Dermis lymphatic vessel endothelial cell (primary cell): ENCODE measurements around the gene TNNC2. TPM values are rescaled to one million over a fixed set of nuclear protein-coding genes. Genes with fewer than 3 reads are reported as not detected.

Experiments
- total RNA-seq: library from RNA; depleted of rRNA; stranded (reverse); fragments of >200 nt; gene quantifications from 2 replicates; pipeline ENCODE4 v1.2.1, GENCODE V29; 2014

Gene TNNC2
- total RNA-seq: 0.17 TPM in 1 of 2 replicates, not detected in the other

GRCh38 chr20:45827030-45827652, at the start of gene TNNC2:
TNNC2 (minus strand) TSS chr20:45827312; CDS start chr20:45827248, 64 bp downstream.

DNA sequence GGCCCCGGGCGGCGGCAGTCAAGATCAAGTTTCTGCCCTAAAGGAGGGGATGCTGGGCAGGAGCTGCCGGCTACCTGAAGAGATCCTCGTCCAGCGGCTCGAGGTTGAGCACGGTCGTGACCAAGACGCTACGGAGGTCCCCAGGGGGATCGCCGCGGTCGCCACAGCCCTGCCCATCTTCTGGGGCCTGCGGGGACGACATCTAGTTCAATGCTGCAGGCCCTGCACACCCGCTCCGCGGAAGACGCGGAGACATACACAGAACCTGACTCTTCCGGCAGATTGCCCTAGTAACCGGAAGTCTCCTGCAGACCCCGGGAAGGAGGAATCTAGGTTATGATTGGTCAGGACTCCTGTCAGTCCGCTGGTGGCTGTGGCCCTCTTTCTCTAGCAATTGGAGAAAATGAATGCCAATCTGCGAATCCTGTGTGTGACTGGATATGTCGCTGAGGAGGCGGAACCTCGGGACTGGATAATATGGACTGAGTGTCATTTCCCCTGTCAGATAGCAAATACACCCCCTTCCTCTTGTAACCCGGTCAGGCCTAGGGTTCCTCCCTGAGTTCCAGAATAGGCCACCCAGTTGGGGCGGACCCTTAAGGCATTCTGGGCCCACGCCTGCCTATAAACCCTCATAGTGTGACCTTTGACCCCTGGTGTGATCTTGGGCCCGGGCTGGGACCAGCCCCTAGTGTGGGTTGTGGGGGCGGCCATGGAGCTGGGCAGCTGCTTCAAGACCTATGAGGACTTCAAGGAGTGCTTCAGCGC, 30.2 kb upstream of the TNNC2 start, which contains the start of the genes ACOT8 and ZSWIM3:
Gene ACOT8, minus strand, starts transcription at position 279 of the 768 bp plus-strand sequence. Its CDS starts 77 bp downstream, at position 202.
Gene ZSWIM3, plus strand, starts transcription at position 501 of the 768 bp plus-strand sequence. Its CDS starts 212 bp downstream, at position 713.

GRCh38 chr20:45833030-45833882, 6.1 kb upstream of the TNNC2 start, which contains the start of gene SNX21:
SNX21 (plus strand) TSS chr20:45833799; CDS start chr20:45833920, 121 bp downstream.

DNA sequence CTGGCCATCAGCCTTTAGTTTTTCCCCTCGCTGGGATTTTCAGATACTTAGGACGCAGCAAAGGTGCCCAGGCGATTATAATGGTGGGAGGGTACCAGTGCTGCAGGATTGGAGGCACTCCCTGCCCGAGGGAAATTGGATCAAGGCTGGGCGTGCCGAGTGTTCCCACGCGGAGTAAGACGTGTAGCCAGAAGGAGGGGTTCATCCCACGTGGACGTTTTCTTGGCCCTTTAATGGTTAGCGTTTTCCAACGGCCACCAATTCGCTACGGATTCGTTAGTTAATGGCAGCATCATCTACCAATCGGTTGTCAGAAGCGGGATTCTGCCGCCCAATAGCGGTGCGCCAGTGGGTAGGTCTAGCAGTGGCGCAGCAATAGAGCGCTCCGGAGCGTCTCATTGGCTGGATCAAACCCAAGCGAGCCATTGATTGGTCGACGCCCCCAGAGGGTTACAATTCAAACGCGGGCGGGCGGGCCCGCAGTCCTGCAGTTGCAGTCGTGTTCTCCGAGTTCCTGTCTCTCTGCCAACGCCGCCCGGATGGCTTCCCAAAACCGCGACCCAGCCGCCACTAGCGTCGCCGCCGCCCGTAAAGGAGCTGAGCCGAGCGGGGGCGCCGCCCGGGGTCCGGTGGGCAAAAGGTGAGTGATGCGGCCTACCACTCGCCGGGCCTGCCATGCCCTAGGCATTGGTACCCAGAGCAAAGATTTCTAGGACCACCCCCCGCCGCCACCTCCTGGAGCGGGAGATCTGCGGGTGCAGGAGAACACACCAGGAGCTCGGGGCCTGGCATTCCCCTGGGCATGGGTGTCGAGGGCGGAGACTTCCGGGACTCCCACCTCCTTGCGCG, 14.7 kb downstream of the TNNC2 start, which contains the start of gene UBE2C:
Gene UBE2C, plus strand, starts transcription at position 488 of the 849 bp plus-strand sequence. Its CDS starts 52 bp downstream, at position 540.

Other genes with a start within 250 kb of the TNNC2 start
- gene WFDC8, start 248.0 kb downstream of the TNNC2 start, total RNA-seq: not detected in 2 replicates
- not detected in 2 replicates for gene WFDC10A, start 197.6 kb downstream of the TNNC2 start, total RNA-seq
- gene WFDC9, start 196.0 kb downstream of the TNNC2 start, total RNA-seq: not detected in 2 replicates
- not detected in 2 replicates for gene WFDC11, start 157.1 kb downstream of the TNNC2 start, total RNA-seq
- gene WFDC13, start 125.3 kb downstream of the TNNC2 start, total RNA-seq: not detected in 2 replicates
- not detected in 2 replicates for gene WFDC10B, start 122.3 kb downstream of the TNNC2 start, total RNA-seq
- not detected in 2 replicates for gene SPINT4, start 105.0 kb downstream of the TNNC2 start, total RNA-seq
- 0.11 TPM in 1 of 2 replicates, not detected in the other for gene WFDC3, start 35.4 kb downstream of the TNNC2 start, total RNA-seq
- gene DNTTIP1, start 35.4 kb downstream of the TNNC2 start, total RNA-seq: 11.9 TPM in 2 replicates
- 3.3 and 4.2 TPM in 2 replicates for gene UBE2C, start 14.7 kb downstream of the TNNC2 start, total RNA-seq
- gene SNX21, start 6.5 kb upstream of the TNNC2 start, total RNA-seq: 11.7 and 14.3 TPM in 2 replicates
- 27.9 and 28.3 TPM in 2 replicates for gene ACOT8, start 30.1 kb upstream of the TNNC2 start, total RNA-seq
- 7.4 and 9.4 TPM in 2 replicates for gene ZSWIM3, start 30.3 kb upstream of the TNNC2 start, total RNA-seq
- gene ZSWIM1, start 53.9 kb upstream of the TNNC2 start, total RNA-seq: 3.0 and 4.4 TPM in 2 replicates
- 0.65 and 1.1 TPM in 2 replicates for gene SPATA25, start 60.3 kb upstream of the TNNC2 start, total RNA-seq
- 2.6 and 3.7 TPM in 2 replicates for gene NEURL2, start 63.9 kb upstream of the TNNC2 start, total RNA-seq
- gene CTSA, start 64.0 kb upstream of the TNNC2 start, total RNA-seq: 45.5 and 47.4 TPM in 2 replicates
- 1.4 and 2.2 TPM in 2 replicates for gene PLTP, start 84.8 kb upstream of the TNNC2 start, total RNA-seq
- gene PCIF1, start 107.4 kb upstream of the TNNC2 start, total RNA-seq: 9.1 and 11.8 TPM in 2 replicates
- gene ZNF335, start 144.9 kb upstream of the TNNC2 start, total RNA-seq: 7.6 and 8.9 TPM in 2 replicates
- gene MMP9, start 181.6 kb upstream of the TNNC2 start, total RNA-seq: under 0.01 and 0.17 TPM in 2 replicates
- gene SLC12A5, start 201.9 kb upstream of the TNNC2 start, total RNA-seq: 0.34 and 0.98 TPM in 2 replicates